Natural killer cell (primary cell): ENCODE measurements around the gene PREP. TPM values are rescaled to one million over a fixed set of nuclear protein-coding genes. Genes with fewer than 3 reads are reported as not detected.

Experiments
- ATAC-seq, 3 donors: fragments of 150-1000 bp in 2 of 3; fragments of 200-7000 bp in 1 of 3; cut with Tn5 transposase; 1 replicate in 1 of 3; 2 replicates in 2 of 3; pipeline ENCODE4 v1.10.0; 2021; ENCODE audit warnings: mild to moderate bottlenecking in 2 of 3, moderate library complexity in 2 of 3
- DNase-seq, 2 donors: peaks; one replicate each; pipeline versions ENCODE4 v3.0.0 to v3.0.0-alpha.2; 2013 to 2021; ENCODE audit warnings: mixed read lengths in 1 of 2
- H3K27ac ChIP-seq: one replicate; pipeline ENCODE4 v1.5.1; 2013; ENCODE audit warnings: mild to moderate bottlenecking, low read length
- H3K27me3 ChIP-seq: one replicate; pipeline ENCODE4 v1.6.1; 2013; ENCODE audit warnings: low read length; ENCODE audit not compliant: control insufficient read depth, insufficient read depth
- H3K36me3 ChIP-seq: one replicate; pipeline ENCODE4 v1.6.1; 2013; ENCODE audit warnings: low read length; ENCODE audit not compliant: control insufficient read depth, insufficient read depth
- H3K4me1 ChIP-seq: one replicate; pipeline ENCODE4 v1.6.1; 2013; ENCODE audit warnings: low read length; ENCODE audit not compliant: control insufficient read depth, insufficient read depth
- H3K4me3 ChIP-seq: one replicate; pipeline ENCODE4 v1.5.1; 2013; ENCODE audit warnings: low read length
- H3K9me3 ChIP-seq: one replicate; pipeline ENCODE4 v1.6.1; 2013; ENCODE audit warnings: low read length; ENCODE audit not compliant: control insufficient read depth, insufficient read depth
- H3K27ac Mint-ChIP-seq, 2 donors: one replicate each; pipeline ENCODE4 v1.8.0; 2022; ENCODE audit warnings: mild to moderate bottlenecking in 2 of 2, mixed read lengths in 2 of 2, moderate library complexity in 1 of 2
- H3K27me3 Mint-ChIP-seq, 2 donors: one replicate each; pipeline ENCODE4 v1.8.0; 2022; ENCODE audit warnings: low read depth in 2 of 2, mixed read lengths in 2 of 2
- H3K36me3 Mint-ChIP-seq: one replicate; pipeline ENCODE4 v1.8.0; 2022; ENCODE audit warnings: mixed read lengths
- H3K4me1 Mint-ChIP-seq, 2 donors: one replicate each; pipeline ENCODE4 v1.8.0; 2022; ENCODE audit warnings: mixed read lengths in 2 of 2
- H3K4me3 Mint-ChIP-seq: one replicate; pipeline ENCODE4 v1.8.0; 2022; ENCODE audit warnings: mild to moderate bottlenecking, moderate library complexity, mixed read lengths
- H3K9me3 Mint-ChIP-seq, 2 donors: one replicate each; pipeline ENCODE4 v1.8.0; 2022; ENCODE audit warnings: mixed read lengths in 2 of 2
- WGBS: methylation state at CpG from one replicate; pipeline ENCODE4 v1.1.7; 2013; ENCODE audit warnings: missing lambda C conversion rate; ENCODE audit not compliant: insufficient coverage; 5-methylcytosine and 5-hydroxymethylcytosine counted together
- intact Hi-C: fragments of 100-400 bp; cut with micrococcal nuclease; formaldehyde crosslinking; loops from one replicate; pipeline ENCODE4 v1.14.2; 2022
- total RNA-seq, 4 donors: library from RNA; stranded (reverse); fragments of 120-200 nt in 1 of 4; gene quantifications; one replicate each; pipeline versions ENCODE4 v1.2.3 to v1.2.4, GENCODE V29; 2013 to 2022
- TF ChIP-seq, protein P1 (sequence below): fragments of 200-600 bp; IDR thresholded peaks from one replicate; pipeline ENCODE4 v1.8.0; 2022; ENCODE audit warnings: antibody characterized with exemption

Gene PREP
- total RNA-seq, 3 donors from 2014 or later (not counting 1 experiment from before 2014, with no cell fraction given) = 30.0 to 42.9 (median 37.1) TPM

DNA sequence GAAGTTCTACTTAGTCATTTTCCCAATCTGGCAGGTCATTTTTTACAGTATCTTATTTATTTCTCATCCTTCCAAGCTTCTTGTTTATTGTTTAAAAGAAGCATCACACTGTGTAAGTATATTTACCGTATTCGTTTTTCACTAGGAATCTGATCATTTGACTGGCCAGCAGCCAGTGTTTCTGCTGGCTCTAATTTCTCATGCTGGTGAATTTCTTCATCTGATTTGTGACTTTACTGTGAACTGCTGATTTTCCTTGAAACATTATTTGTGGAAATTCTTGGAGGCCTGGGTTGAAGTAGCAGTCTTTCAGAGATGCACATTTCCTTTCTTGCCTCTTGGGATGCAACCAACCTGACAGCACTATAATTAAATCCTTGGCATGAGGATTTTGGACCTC lies 65.9 kb downstream of the PREP start:
- intact Hi-C loops = no loop called here
- TF ChIP-seq, protein P1, sequence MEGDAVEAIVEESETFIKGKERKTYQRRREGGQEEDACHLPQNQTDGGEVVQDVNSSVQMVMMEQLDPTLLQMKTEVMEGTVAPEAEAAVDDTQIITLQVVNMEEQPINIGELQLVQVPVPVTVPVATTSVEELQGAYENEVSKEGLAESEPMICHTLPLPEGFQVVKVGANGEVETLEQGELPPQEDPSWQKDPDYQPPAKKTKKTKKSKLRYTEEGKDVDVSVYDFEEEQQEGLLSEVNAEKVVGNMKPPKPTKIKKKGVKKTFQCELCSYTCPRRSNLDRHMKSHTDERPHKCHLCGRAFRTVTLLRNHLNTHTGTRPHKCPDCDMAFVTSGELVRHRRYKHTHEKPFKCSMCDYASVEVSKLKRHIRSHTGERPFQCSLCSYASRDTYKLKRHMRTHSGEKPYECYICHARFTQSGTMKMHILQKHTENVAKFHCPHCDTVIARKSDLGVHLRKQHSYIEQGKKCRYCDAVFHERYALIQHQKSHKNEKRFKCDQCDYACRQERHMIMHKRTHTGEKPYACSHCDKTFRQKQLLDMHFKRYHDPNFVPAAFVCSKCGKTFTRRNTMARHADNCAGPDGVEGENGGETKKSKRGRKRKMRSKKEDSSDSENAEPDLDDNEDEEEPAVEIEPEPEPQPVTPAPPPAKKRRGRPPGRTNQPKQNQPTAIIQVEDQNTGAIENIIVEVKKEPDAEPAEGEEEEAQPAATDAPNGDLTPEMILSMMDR = no peak
- WGBS = 97% methylated on average over 2 of the region's 2 CpGs
- H3K4me1 ChIP-seq = no peaks in the 10 kb centered on the region
- ATAC-seq = no peak
- peaks cover 13% of the 10 kb centered on the region for H3K36me3 ChIP-seq
- DNase-seq = no peak
- H3K27me3 ChIP-seq = no peaks in the 10 kb centered on the region
- peaks cover 33 to 44% of the 10 kb centered on the region in 2 donors for H3K4me1 Mint-ChIP-seq
- no peaks in the 10 kb centered on the region for H3K9me3 Mint-ChIP-seq
- H3K9me3 ChIP-seq = no peaks in the 10 kb centered on the region
- no peak overlapping the region for H3K27ac ChIP-seq
- H3K27me3 Mint-ChIP-seq = no peaks in the 10 kb centered on the region
- H3K4me3 Mint-ChIP-seq = no peak overlapping the region
- H3K4me3 ChIP-seq = no peak overlapping the region
- H3K36me3 Mint-ChIP-seq = no peaks in the 10 kb centered on the region
- no peak overlapping the region for H3K27ac Mint-ChIP-seq

DNA sequence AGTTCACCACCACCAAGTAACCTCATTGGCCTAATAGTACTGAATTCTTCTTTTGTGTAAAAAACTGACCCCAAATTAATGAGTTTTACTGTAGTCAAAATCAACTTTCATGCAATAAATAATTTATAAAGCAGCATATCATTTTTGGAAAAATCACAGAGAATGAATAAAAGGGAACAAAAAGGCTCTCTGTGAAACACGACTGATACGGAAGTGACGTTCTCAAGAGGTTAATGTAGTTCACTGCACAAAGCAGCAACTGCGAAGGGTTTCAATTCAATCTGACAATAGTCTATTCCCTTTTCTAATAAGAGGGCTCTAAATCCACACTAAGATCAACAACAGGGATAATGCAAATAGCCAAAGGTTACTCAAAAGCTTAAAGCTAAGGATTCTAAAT lies 70.3 kb downstream of the PREP start:
- no peak overlapping the region for H3K4me3 ChIP-seq
- H3K36me3 ChIP-seq = peaks cover 38% of the 10 kb centered on the region
- no peak overlapping the region for H3K27ac ChIP-seq
- Mint-ChIP-seq H3K4me1 (peaks cover 16 to 19% of the 10 kb centered on the region in 2 donors), H3K9me3 (no peaks in the 10 kb centered on the region), H3K36me3 (no peaks in the 10 kb centered on the region), H3K27ac (no peak overlapping the region), H3K27me3 (no peaks in the 10 kb centered on the region), H3K4me3 (no peak overlapping the region)
- intact Hi-C loops = no loop called here
- 97% methylated on average over 4 of the region's 4 CpGs for WGBS
- H3K4me1 ChIP-seq = no peaks in the 10 kb centered on the region
- no peaks in the 10 kb centered on the region for H3K27me3 ChIP-seq
- no peaks in the 10 kb centered on the region for H3K9me3 ChIP-seq
- ATAC-seq (no peak), DNase-seq (no peak)
- TF ChIP-seq, protein P1 = no peak

GRCh38 chr6:105331927-105332326 lies 71.0 kb downstream of the PREP start:
- Mint-ChIP-seq H3K4me1 (peaks cover 16 to 18% of the 10 kb centered on the region in 2 donors), H3K27ac (no peak overlapping the region), H3K36me3 (peaks cover under 1% of the 10 kb centered on the region), H3K9me3 (no peaks in the 10 kb centered on the region), H3K27me3 (no peaks in the 10 kb centered on the region), H3K4me3 (no peak overlapping the region)
- Histone ChIP-seq H3K4me3 (no peak overlapping the region), H3K9me3 (no peaks in the 10 kb centered on the region), H3K36me3 (peaks cover 45% of the 10 kb centered on the region), H3K27ac (no peak overlapping the region), H3K27me3 (no peaks in the 10 kb centered on the region), H3K4me1 (no peaks in the 10 kb centered on the region)
- TF ChIP-seq, protein P1 = no peak
- no peak for ATAC-seq
- intact Hi-C loops = no loop called here
- WGBS = 98% methylated on average over 4 of the region's 4 CpGs
- DNase-seq = no peak

DNA sequence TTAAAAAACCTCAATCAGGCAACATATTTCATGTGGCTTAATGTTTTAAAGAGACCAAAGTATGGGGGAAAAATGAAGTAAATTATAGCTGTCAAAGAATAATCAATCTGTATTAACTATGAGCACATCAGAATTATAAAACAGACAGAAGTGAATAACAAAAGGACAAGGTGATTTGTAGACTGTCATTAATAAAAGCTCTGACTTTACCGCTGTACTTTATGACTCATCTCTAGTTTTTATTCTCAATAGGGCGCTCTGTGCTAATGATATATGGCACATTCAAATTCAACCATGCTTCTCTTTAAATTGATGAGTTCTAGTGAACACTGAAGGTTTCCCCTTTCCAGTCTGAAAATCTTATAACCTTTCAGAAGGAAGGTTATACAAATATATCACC lies 72.0 kb downstream of the PREP start:
- intact Hi-C loops = no loop called here
- no peak overlapping the region for H3K4me3 ChIP-seq
- Mint-ChIP-seq H3K9me3 (no peaks in the 10 kb centered on the region), H3K27ac (no peak overlapping the region), H3K36me3 (peaks cover 7% of the 10 kb centered on the region), H3K27me3 (no peaks in the 10 kb centered on the region), H3K4me3 (no peak overlapping the region), H3K4me1 (peaks cover 21 to 25% of the 10 kb centered on the region in 2 donors)
- H3K9me3 ChIP-seq = no peaks in the 10 kb centered on the region
- ATAC-seq (no peak), DNase-seq (no peak)
- H3K27ac ChIP-seq = no peak overlapping the region
- TF ChIP-seq, protein P1 = no peak
- 93% methylated on average over 2 of the region's 2 CpGs for WGBS
- peaks cover 52% of the 10 kb centered on the region for H3K36me3 ChIP-seq
- H3K4me1 ChIP-seq = no peaks in the 10 kb centered on the region
- no peaks in the 10 kb centered on the region for H3K27me3 ChIP-seq
